Activated CD8-positive, alpha-beta memory T cell treated with anti-CD3 and anti-CD28 coated beads for 36 hours (primary cell): ENCODE data around the gene CTRL. TPM values are rescaled to one million over a fixed set of nuclear protein-coding genes. Genes with fewer than 3 reads are reported as not detected.
"Not testable (repeated sequence)": the region's sequence is repeated elsewhere in the genome, so short reads cannot be mapped to it uniquely, and the experiment has no call there.

ENCODE experiments used
- CTCF ChIA-PET: fragments of 350-600 bp; sonication (Branson Sonifier 250); formaldehyde crosslinking; loops from one replicate; lab custom pipeline; 2021; ENCODE audit warnings: antibody characterized with exemption; lab: Charles Lee
- POLR2A ChIA-PET: fragments of 350-600 bp; sonication (Branson Sonifier 250); formaldehyde crosslinking; loops from one replicate; lab custom pipeline; 2021; ENCODE audit warnings: antibody characterized with exemption; lab: Charles Lee
- total RNA-seq, 2 experiments: library from RNA; stranded (reverse); gene quantifications; one replicate each; pipeline ENCODE4 v1.2.3, GENCODE V29; 2021

The CTRL gene
- total RNA-seq, 2 experiments from 2014 or later = 2.7 to 4.5 TPM

GRCh38 chr16:67919622-67920221, 11.9 kb downstream of the CTRL start:
- ChIA-PET CTCF (interaction anchor here (0.6 to 1.7 kb wide), 4 partner anchors 9 to 143 kb away, joined by 3 read pairs; partner anchors contain the start of gene NRN1L), POLR2A (no interaction called here)

- POLR2A ChIA-PET = interaction anchor here (0.6 to 1.0 kb wide), 3 partner anchors 23 to 362 kb away, joined by 3 read pairs; partner anchors contain the start of genes RANBP10 and TSNAXIP1
- CTCF ChIA-PET = interaction anchor here (0.8 to 1.5 kb wide), 5 partner anchors 11 to 123 kb away, joined by 3 to 6 read pairs (median 4); partner anchors contain the start of gene NRN1L
Measured at GRCh38 chr16:67917852-67918236, 13.8 kb downstream of the CTRL start.

- CTCF ChIA-PET = interaction anchor here (0.8 to 1.5 kb wide), 5 partner anchors 8 to 123 kb away, joined by 3 to 6 read pairs (median 4); partner anchors contain the start of gene NRN1L
- POLR2A ChIA-PET = interaction anchor here (0.6 kb wide), 1 partner anchor 362 kb away, joined by 3 read pairs; no protein-coding TSS in a partner anchor
Measured at GRCh38 chr16:67917140-67917851, 14.4 kb downstream of the CTRL start.

- CTCF ChIA-PET = interaction anchor here (1.3 to 1.7 kb wide), 2 partner anchors 9 to 32 kb away, joined by 4 to 8 read pairs; no protein-coding TSS in a partner anchor
- POLR2A ChIA-PET = no interaction called here
Measured at GRCh38 chr16:67915831-67916723, 15.6 kb downstream of the CTRL start.

- CTCF ChIA-PET = interaction anchor here (1.7 kb wide), 1 partner anchor 32 kb away, joined by 8 read pairs; no protein-coding TSS in a partner anchor
- POLR2A ChIA-PET = not testable (repeated sequence)
Measured at GRCh38 chr16:67915496-67915769, 16.2 kb downstream of the CTRL start.

GRCh38 chr16:67914758-67915495, 16.7 kb downstream of the CTRL start:
- POLR2A ChIA-PET = no interaction called here
- CTCF ChIA-PET = interaction anchor here (1.7 kb wide), 1 partner anchor 31 kb away, joined by 8 read pairs; no protein-coding TSS in a partner anchor

GRCh38 chr16:67910158-67910557, 21.5 kb downstream of the CTRL start:
- CTCF ChIA-PET = interaction anchor here (0.8 kb wide), 1 partner anchor 18 kb away, joined by 3 read pairs; the partner anchor contains the start of gene PSKH1
- POLR2A ChIA-PET = no interaction called here

GRCh38 chr16:67909056-67909742, 22.5 kb downstream of the CTRL start:
- ChIA-PET CTCF (interaction anchor here (0.7 to 0.9 kb wide), 3 partner anchors 19 to 25 kb away, joined by 3 read pairs; no protein-coding TSS in a partner anchor), POLR2A (interaction anchor here (0.5 kb wide), 1 partner anchor 106 kb away, joined by 3 read pairs; no protein-coding TSS in a partner anchor)

GRCh38 chr16:67907397-67908180, 24.1 kb downstream of the CTRL start:
- ChIA-PET CTCF (interaction anchor here (1.1 to 1.4 kb wide), 3 partner anchors 10 to 28 kb away, joined by 3 to 4 read pairs (median 3); no protein-coding TSS in a partner anchor), POLR2A (interaction anchor here (0.7 kb wide), 2 partner anchors 35 to 97 kb away, joined by 3 to 5 read pairs; no protein-coding TSS in a partner anchor)

GRCh38 chr16:67902831-67903230, 28.8 kb downstream of the CTRL start:
- POLR2A ChIA-PET = no interaction called here
- CTCF ChIA-PET = interaction anchor here (1.3 kb wide), 1 partner anchor 86 kb away, joined by 3 read pairs; no protein-coding TSS in a partner anchor

GRCh38 chr16:67901734-67902133, 29.9 kb downstream of the CTRL start:
- ChIA-PET POLR2A (no interaction called here), CTCF (interaction anchor here (1.3 kb wide), 1 partner anchor 85 kb away, joined by 3 read pairs; no protein-coding TSS in a partner anchor)

- CTCF ChIA-PET = interaction anchor here (0.6 to 2.1 kb wide), 6 partner anchors 10 to 126 kb away, joined by 3 to 8 read pairs (median 4); no protein-coding TSS in a partner anchor
- POLR2A ChIA-PET = no interaction called here
Measured at GRCh38 chr16:67897231-67897630, 34.4 kb downstream of the CTRL start.

GRCh38 chr16:67893743-67894399, 37.8 kb downstream of the CTRL start:
- ChIA-PET CTCF (interaction anchor here (0.6 to 4.1 kb wide), 2 partner anchors 10 to 78 kb away, joined by 3 to 20 read pairs; partner anchors contain the start of gene NRN1L), POLR2A (no interaction called here)

GRCh38 chr16:67892899-67893742, 38.5 kb downstream of the CTRL start, which contains the start of gene PSKH1:
TSS of gene PSKH1 (plus strand) at chr16:67893254. CDS start at chr16:67908750, 15,496 bp downstream.
- ChIA-PET CTCF (interaction anchor here (0.7 to 4.1 kb wide), 8 partner anchors 9 to 372 kb away, joined by 3 to 20 read pairs (median 3); partner anchors contain the start of genes NRN1L and PSMB10), POLR2A (no interaction called here)

GRCh38 chr16:67892375-67892774, 39.3 kb downstream of the CTRL start:
- ChIA-PET CTCF (interaction anchor here (0.7 to 4.1 kb wide), 8 partner anchors 9 to 371 kb away, joined by 3 to 20 read pairs (median 3); partner anchors contain the start of genes NRN1L and PSMB10), POLR2A (no interaction called here)
